Measurements from ENCODE around the gene SLC24A3.

SLC24A3 gene

GRCh38 chr20:19594896-19595295 is 382.5 kb downstream of the SLC24A3 start:
- DNase-seq (ENCODE audit: low spot score): no peak

- DNase-seq (ENCODE audit: low spot score): no peak
Observed at GRCh38 chr20:19598117-19598850, 385.8 kb downstream of the SLC24A3 start.

- no peak for DNase-seq (ENCODE audit: low spot score)
Observed at GRCh38 chr20:19599200-19599599, 386.8 kb downstream of the SLC24A3 start.

- DNase-seq (ENCODE audit: low spot score): no peak
Observed at GRCh38 chr20:19600042-19600441, 387.6 kb downstream of the SLC24A3 start.

- no peak for DNase-seq (ENCODE audit: low spot score)
Observed at GRCh38 chr20:19601126-19601810, 388.8 kb downstream of the SLC24A3 start.

GRCh38 chr20:19602675-19603375 is 390.4 kb downstream of the SLC24A3 start:
- no peak for DNase-seq (ENCODE audit: low spot score)

GRCh38 chr20:19603376-19603750 is 390.9 kb downstream of the SLC24A3 start:
- no peak for DNase-seq (ENCODE audit: low spot score)

GRCh38 chr20:19605786-19606485 is 393.5 kb downstream of the SLC24A3 start:
- DNase-seq (ENCODE audit: low spot score): no peak

- DNase-seq (ENCODE audit: low spot score): no peak
Observed at GRCh38 chr20:19609642-19610223, 397.3 kb downstream of the SLC24A3 start.

- no peak for DNase-seq (ENCODE audit: low spot score)
Observed at GRCh38 chr20:19615629-19616028, 403.2 kb downstream of the SLC24A3 start.

- DNase-seq (ENCODE audit: low spot score): no peak
Observed at GRCh38 chr20:19616081-19616480, 403.6 kb downstream of the SLC24A3 start.

GRCh38 chr20:19616620-19617019 is 404.2 kb downstream of the SLC24A3 start:
- DNase-seq (ENCODE audit: low spot score): no peak

- no peak for DNase-seq (ENCODE audit: low spot score)
Observed at GRCh38 chr20:19617256-19617655, 404.8 kb downstream of the SLC24A3 start.

- no peak for DNase-seq (ENCODE audit: low spot score)
Observed at GRCh38 chr20:19618711-19619110, 406.3 kb downstream of the SLC24A3 start.

- DNase-seq (ENCODE audit: low spot score): no peak
Observed at GRCh38 chr20:19619904-19620430, 407.5 kb downstream of the SLC24A3 start.

- DNase-seq (ENCODE audit: low spot score): no peak
Observed at GRCh38 chr20:19620446-19620845, 408.0 kb downstream of the SLC24A3 start.

- no peak for DNase-seq (ENCODE audit: low spot score)
Observed at GRCh38 chr20:19621072-19621471, 408.6 kb downstream of the SLC24A3 start.

GRCh38 chr20:19624221-19624965 is 412.0 kb downstream of the SLC24A3 start:
- no peak for DNase-seq (ENCODE audit: low spot score)

GRCh38 chr20:19625426-19625825 is 413.0 kb downstream of the SLC24A3 start:
- no peak for DNase-seq (ENCODE audit: low spot score)

- DNase-seq (ENCODE audit: low spot score): no peak
Observed at GRCh38 chr20:19626896-19627295, 414.5 kb downstream of the SLC24A3 start.

GRCh38 chr20:19628570-19629134 is 416.2 kb downstream of the SLC24A3 start:
- peak; percentile 85 for DNase-seq (ENCODE audit: low spot score)

All from NAMALWA (cell line).